Transverse colon (tissue), 4 donors: Measurements from ENCODE around the gene SNPH. TPM values are rescaled to one million over a fixed set of nuclear protein-coding genes. Genes with fewer than 3 reads are reported as not detected.
"Not testable (repeated sequence)": the region's sequence is repeated elsewhere in the genome, so short reads cannot be mapped to it uniquely, and the experiment has no call there.

Experiments used
- DNase-seq: peaks from one replicate; pipeline ENCODE4 v3.0.0-alpha.2; 2019
- H3K27ac ChIP-seq, 4 donors: fragments of 200-600 bp; sonication (generic); 2 replicates each; pipeline ENCODE4 v1.5.1; 2016 to 2018; ENCODE audit warnings: inconsistent platforms in 4 of 4
- H3K27me3 ChIP-seq: fragments of 200-600 bp; sonication (generic); 2 replicates; pipeline ENCODE4 v1.5.1; 2017; ENCODE audit warnings: inconsistent platforms
- H3K36me3 ChIP-seq, 4 donors: fragments of 200-600 bp; sonication (generic); 2 replicates each; pipeline ENCODE4 v1.5.1; 2017 to 2019; ENCODE audit warnings: inconsistent platforms in 4 of 4
- H3K4me1 ChIP-seq, 4 donors: fragments of 200-600 bp; sonication (generic); 2 replicates each; pipeline ENCODE4 v1.5.1; 2017 to 2020; ENCODE audit warnings: inconsistent platforms in 4 of 4
- H3K4me3 ChIP-seq, 4 donors: fragments of 200-600 bp; sonication (generic); 1 replicate in 1 of 4; 2 replicates in 3 of 4; pipeline versions ENCODE4 v1.5.1 to v1.6.1; 2017 to 2019; ENCODE audit warnings: inconsistent platforms in 4 of 4
- H3K9me3 ChIP-seq, 2 donors: fragments of 200-600 bp; sonication (generic); 2 replicates each; pipeline ENCODE4 v1.5.1; 2017 to 2019; ENCODE audit warnings: inconsistent platforms in 2 of 2
- EP300 ChIP-seq: sonication (generic); formaldehyde crosslinking; IDR thresholded peaks from one replicate; pipeline ENCODE4 v1.6.1; 2017; ENCODE audit warnings: antibody characterized with exemption, low read depth
- POLR2A ChIP-seq: fragments of 450-650 bp; IDR thresholded peaks from one replicate; pipeline ENCODE4 v1.6.1; 2016; ENCODE audit warnings: antibody characterized with exemption, mild to moderate bottlenecking, moderate library complexity
- POLR2AphosphoS5 ChIP-seq, 3 donors: sonication (generic); formaldehyde crosslinking; IDR thresholded peaks; one replicate each; pipeline ENCODE4 v1.6.1; 2016; ENCODE audit warnings: antibody characterized with exemption in 3 of 3
- WGBS, 2 donors: methylation state at CpG; one replicate each; pipeline ENCODE4 v1.1.5; 2018; ENCODE audit warnings: low coverage in 1 of 2; 5-methylcytosine and 5-hydroxymethylcytosine counted together
- in situ Hi-C, 4 donors: fragments of 200-750 bp; cut with MboI; loops; one replicate each; pipeline versions ENCODE4 v1.15.0 to v1.15.1; 2017; ENCODE audit warnings: low sequenced_read_pairs in 3 of 4, low pct_ligation_motif_present in 1 of 4, low pct_unique_long_range_greater_than_20kb in 1 of 4
- intact Hi-C: fragments of 100-400 bp; cut with DNase I; formaldehyde crosslinking; loops from one replicate; pipeline ENCODE4 v1.15.1; 2023; ENCODE audit warnings: low total_unique reads
- total RNA-seq, 4 donors: library from RNA; depleted of rRNA; stranded (reverse); fragments of >200 nt; gene quantifications; one replicate each; pipeline ENCODE4 v1.1.0, GENCODE V29; 2016
- TF ChIP-seq, protein P1 (sequence below), 5 experiments: fragments of 200-600 bp in 3 of 5; fragments of 450-650 bp in 2 of 5; sonication (generic) in 3 of 5; IDR thresholded peaks; 1 replicate in 2 of 5; 2 replicates in 3 of 5; pipeline ENCODE4 v1.5.1; 2016 to 2017; ENCODE audit warnings: antibody characterized with exemption in 5 of 5, inconsistent platforms in 3 of 5, mild to moderate bottlenecking in 2 of 5, moderate library complexity in 1 of 5

SNPH gene
- total RNA-seq, 4 donors from 2014 or later, result 2.2 to 2.6 (median 2.3) TPM

DNA sequence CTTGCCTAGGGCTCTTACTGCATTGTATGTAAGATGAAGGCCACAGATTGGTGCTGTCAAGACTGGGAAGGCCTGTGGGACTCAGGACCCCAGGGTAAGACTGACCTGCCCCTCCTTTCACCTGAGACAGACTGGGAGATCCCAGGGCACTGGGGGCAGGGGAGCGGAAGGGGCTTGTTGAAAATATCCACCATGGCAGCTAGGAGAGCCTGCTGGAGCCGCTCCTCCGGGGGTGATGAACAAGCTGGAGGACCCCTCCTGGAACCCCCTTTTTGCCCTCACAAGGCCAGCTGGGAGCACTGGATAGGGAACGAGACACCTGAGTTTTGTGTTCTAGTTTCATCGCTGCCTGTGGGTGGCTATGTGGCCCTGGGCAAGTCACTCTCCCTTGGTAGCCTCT lies 72.0 kb downstream of the SNPH start:
- no peak overlapping the region for H3K4me3 ChIP-seq
- peaks cover 6 to 14% (median 10%) of the 10 kb centered on the region in 4 donors for H3K4me1 ChIP-seq
- no peak overlapping the region for H3K27ac ChIP-seq
- no peaks in the 10 kb centered on the region for H3K27me3 ChIP-seq
- no peaks in the 10 kb centered on the region for H3K36me3 ChIP-seq
- H3K9me3 ChIP-seq, result no peaks in the 10 kb centered on the region
- no peak for DNase-seq
- intact Hi-C loops (no loop called here), in situ Hi-C loops (loop anchor here in 1 of 4 donors (10.0 kb wide), 1 partner anchor 47 kb away; no protein-coding TSS in a partner anchor)
- 96 to 100% methylated on average over 1 to 5 of the region's 5 CpGs for WGBS, 2 donors
- TF ChIP-seq EP300, result no peak
- TF ChIP-seq, protein P1, sequence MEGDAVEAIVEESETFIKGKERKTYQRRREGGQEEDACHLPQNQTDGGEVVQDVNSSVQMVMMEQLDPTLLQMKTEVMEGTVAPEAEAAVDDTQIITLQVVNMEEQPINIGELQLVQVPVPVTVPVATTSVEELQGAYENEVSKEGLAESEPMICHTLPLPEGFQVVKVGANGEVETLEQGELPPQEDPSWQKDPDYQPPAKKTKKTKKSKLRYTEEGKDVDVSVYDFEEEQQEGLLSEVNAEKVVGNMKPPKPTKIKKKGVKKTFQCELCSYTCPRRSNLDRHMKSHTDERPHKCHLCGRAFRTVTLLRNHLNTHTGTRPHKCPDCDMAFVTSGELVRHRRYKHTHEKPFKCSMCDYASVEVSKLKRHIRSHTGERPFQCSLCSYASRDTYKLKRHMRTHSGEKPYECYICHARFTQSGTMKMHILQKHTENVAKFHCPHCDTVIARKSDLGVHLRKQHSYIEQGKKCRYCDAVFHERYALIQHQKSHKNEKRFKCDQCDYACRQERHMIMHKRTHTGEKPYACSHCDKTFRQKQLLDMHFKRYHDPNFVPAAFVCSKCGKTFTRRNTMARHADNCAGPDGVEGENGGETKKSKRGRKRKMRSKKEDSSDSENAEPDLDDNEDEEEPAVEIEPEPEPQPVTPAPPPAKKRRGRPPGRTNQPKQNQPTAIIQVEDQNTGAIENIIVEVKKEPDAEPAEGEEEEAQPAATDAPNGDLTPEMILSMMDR (IDR thresholded peaks at IDR 0.05), result no peak
- no peak for TF ChIP-seq POLR2AphosphoS5 (IDR thresholded peaks at IDR 0.05)
- TF ChIP-seq POLR2A, result no peak

DNA sequence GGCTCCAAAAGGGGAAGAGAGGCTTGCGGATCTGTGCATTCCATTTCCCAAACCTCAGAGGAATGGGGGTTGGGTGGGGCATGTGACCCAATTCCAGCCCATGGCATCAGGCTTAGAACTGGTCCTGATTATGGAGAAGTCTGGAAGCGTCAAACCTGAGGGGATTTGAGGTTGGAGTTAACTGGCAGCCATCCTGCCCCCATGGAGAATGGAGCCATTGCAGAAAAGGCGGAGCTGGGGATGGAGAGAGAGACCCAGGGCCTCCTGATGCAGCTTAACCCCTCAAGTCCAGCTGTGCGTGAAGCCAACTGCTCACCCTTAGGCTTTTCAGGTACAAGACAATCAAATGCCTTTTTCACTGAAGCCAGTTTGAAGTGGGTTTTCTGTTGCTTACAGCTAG lies 72.7 kb downstream of the SNPH start:
- TF ChIP-seq EP300 (no peak), POLR2A (no peak), POLR2AphosphoS5 (IDR thresholded peaks at IDR 0.05) (no peak)
- TF ChIP-seq, protein P1 (IDR thresholded peaks at IDR 0.05), result no peak
- intact Hi-C loops (no loop called here), in situ Hi-C loops (loop anchor here in 1 of 4 donors (10.0 kb wide), 1 partner anchor 46 kb away; no protein-coding TSS in a partner anchor)
- Histone ChIP-seq H3K36me3 (no peaks in the 10 kb centered on the region), H3K27me3 (no peaks in the 10 kb centered on the region), H3K27ac (no peak overlapping the region), H3K4me3 (no peak overlapping the region), H3K9me3 (no peaks in the 10 kb centered on the region), H3K4me1 (peaks cover 6 to 14% (median 10%) of the 10 kb centered on the region in 4 donors)
- 84 to 94% methylated on average over 4 of the region's 4 CpGs for WGBS, 2 donors
- no peak for DNase-seq

DNA sequence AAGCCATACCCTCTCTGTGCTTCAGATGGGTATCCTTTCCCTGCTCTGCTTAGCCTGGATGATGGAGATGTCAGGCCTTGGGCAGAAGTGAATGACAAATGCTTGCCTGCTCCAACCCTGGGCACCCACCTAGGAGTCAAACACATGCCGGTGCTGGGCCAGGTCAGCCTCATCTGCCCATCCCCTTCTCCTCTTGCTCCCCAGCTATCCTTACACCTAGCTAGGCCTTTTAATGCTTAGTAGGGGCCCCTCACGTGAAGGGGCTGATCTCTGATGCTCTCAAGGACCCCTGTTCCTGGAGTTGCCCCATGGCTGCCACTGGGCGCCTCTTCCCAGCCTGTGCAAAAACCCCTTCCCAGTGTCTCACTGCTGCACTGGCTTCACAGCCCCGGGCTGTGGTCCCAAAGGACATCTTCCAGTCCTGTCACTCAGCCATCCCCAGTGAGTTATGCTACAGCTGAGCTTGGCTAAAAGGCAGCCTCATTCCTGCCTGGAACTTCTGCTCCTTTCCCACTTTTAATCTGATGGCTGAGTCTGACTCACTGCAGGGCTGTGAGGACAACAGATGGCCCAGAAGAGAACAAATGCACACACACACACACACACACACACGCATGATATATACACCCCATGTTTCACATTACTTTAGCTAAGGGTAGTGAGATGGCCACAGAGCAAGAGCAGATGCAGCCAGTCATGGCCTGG lies 75.6 kb downstream of the SNPH start:
- H3K4me3 ChIP-seq, result no peak overlapping the region
- intact Hi-C loops (no loop called here), in situ Hi-C loops (no loop called here)
- H3K27me3 ChIP-seq, result no peaks in the 10 kb centered on the region
- WGBS, 2 donors, result 93 to 100% methylated on average over 1 to 5 of the region's 5 CpGs
- DNase-seq, result no peak
- H3K36me3 ChIP-seq, result no peaks in the 10 kb centered on the region
- peaks cover 3 to 10% (median 7%) of the 10 kb centered on the region in 4 donors for H3K4me1 ChIP-seq
- TF ChIP-seq, protein P1 (IDR thresholded peaks at IDR 0.05), result no peak
- TF ChIP-seq POLR2AphosphoS5 (IDR thresholded peaks at IDR 0.05), result no peak
- no peak for TF ChIP-seq EP300
- TF ChIP-seq POLR2A, result no peak
- H3K27ac ChIP-seq, result no peak overlapping the region
- H3K9me3 ChIP-seq, result no peaks in the 10 kb centered on the region

DNA sequence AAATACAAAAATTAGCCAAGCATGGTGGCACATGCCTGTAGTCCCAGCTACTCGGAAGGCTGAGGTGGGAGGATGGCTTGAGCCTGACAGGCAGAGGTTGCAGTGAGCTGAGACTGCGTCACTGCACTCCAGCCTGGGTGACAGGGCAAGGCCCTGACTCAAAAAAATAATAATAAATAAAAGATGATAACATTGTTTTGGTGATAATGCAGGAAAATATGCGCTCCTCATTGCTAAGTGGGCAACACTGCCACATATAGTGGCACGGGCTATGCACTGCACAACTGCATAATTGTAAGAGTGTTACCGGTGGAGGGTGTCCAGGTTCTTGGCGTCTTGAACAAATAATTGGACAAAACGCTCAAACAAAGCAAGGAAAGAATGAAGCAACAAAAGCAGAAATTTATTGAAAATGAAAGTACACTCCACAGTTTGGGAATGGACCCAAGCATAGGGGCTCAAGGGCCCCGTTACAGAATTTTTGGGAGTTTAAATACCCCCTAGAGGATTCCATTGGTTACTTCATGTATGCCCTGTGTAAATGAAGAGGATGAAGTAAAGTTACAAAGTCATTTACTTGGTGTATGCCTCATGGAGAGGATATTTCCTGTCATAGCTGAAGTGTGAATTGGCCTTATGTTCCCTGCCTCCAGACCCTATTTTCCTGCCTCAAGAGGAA lies 77.5 kb downstream of the SNPH start:
- DNase-seq, H3K4me1 ChIP-seq, H3K27ac ChIP-seq, intact Hi-C loops, H3K36me3 ChIP-seq, H3K9me3 ChIP-seq, H3K27me3 ChIP-seq, in situ Hi-C loops, H3K4me3 ChIP-seq: not testable (repeated sequence)
- WGBS, 2 donors, result 68 to 90% methylated on average over 4 to 8 of the region's 8 CpGs
